HG03103 (cell line): ENCODE measurements around the gene THAP7.

Experiments
- ATAC-seq: cut with Tn5 transposase; IDR thresholded peaks from one replicate; pipeline ENCODE4 v1.9.1; 2021; ENCODE audit warnings: low read depth; ENCODE audit not compliant: unreplicated experiment

THAP7 gene

DNA sequence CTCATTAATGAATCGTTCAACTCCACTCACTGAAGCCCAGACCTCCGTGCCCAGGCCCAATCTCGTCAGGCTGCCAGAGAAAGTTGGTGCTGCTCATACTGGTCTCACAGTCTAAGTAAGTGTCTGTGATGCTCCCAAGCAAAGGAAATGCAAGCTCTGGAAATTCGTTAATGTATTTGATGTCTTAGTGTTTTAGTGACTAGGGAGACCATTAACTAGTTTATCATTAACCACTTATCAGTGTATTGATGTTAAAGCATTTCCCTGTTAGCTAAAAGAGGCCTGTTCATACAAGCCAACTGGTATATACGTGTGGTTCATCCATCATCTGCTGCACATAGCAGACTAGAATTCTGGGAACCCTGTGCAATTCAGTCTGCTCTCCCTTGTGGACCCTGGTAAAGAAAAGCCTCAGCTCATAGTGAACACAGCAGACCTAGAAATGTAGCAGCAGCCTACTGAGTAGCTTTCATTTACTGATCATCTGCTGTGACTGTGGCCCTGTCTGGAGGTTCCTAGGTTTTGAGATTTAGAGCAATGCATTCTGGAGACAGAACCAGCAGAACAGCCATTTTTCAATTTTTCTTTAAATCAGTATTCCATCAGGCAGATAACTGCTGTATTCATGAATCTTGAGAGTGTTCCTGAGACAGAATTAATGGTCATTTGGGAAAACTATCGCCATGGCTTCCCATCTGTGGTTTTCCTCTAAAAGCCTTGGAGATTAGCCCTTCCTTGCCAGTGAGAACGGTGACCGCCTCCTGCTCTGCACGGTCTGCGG is 50.6 kb downstream of the THAP7 start:
- no peak for ATAC-seq

GRCh38 chr22:20949698-20950183 is 52.2 kb downstream of the THAP7 start:
- no peak for ATAC-seq
